RCC 7860 (cell line): ENCODE data around the gene SNX24.
"Not testable (repeated sequence)": the region's sequence is repeated elsewhere in the genome, so short reads cannot be mapped to it uniquely, and the experiment has no call there.

ENCODE experiments used
- DNase-seq: peaks from one replicate; pipeline ENCODE4 v3.0.0-alpha.2; 2015; ENCODE audit warnings: low spot score
- FAIRE-seq: peaks from 2 replicates; lab custom pipeline; 2012; peaks lifted over from hg19 to GRCh38; lab: Jason Lieb, UNC

Gene SNX24

DNA sequence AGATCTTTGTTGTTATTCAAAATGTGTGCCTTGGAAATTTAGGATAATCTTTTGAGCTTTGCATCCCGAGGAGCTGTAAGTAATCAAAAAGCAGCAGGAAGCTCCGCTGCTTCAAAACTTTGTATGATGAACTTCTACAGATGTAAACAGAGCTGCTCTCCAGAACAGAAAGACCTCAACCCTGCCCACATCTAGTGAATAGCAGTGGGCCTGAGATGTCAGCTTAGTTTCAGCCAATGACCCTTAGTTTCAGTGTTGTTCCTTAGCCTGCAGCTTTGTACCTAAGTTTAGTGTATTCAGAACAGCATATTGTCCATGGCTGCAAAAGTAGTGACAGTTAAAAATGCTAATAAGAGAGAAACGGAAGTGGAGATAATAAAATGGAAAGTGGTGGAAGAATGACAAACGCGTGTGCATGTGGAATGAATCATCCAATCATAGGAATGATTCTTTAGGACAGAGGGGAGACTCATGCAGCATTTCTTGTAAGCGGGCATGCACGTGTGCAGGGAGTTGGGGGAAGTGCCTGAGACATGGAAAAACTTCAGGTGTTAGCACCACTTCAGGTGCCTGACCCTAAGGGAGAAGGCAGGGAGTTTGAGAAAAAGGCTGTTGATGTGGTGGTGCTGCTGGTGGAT, 24.9 kb downstream of the SNX24 start:
- no peak for FAIRE-seq

DNA sequence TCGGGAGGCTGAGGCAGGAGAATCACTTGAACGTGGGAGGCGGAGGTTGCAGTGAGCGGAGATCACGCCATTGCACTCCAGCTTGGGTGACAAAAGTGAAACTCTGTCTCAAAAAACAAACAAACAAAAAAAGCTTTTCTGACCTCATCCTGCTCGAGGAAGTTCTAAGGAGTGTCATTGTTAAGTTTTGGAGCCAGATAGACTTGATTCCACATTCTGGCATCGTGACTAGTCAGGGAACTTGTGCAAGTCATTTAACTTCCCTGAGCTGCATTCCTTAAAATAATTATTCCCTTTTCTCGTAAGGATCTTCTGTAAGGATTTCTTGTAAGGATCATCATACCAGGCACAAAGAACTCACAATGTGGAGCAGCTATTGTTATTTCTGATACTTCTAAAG, 26.2 kb downstream of the SNX24 start:
- DNase-seq (no peak), FAIRE-seq (no peak)

More for the DNA sequence above, 24.9 kb downstream of the SNX24 start:
- DNase-seq, result peak; percentile 46

DNA sequence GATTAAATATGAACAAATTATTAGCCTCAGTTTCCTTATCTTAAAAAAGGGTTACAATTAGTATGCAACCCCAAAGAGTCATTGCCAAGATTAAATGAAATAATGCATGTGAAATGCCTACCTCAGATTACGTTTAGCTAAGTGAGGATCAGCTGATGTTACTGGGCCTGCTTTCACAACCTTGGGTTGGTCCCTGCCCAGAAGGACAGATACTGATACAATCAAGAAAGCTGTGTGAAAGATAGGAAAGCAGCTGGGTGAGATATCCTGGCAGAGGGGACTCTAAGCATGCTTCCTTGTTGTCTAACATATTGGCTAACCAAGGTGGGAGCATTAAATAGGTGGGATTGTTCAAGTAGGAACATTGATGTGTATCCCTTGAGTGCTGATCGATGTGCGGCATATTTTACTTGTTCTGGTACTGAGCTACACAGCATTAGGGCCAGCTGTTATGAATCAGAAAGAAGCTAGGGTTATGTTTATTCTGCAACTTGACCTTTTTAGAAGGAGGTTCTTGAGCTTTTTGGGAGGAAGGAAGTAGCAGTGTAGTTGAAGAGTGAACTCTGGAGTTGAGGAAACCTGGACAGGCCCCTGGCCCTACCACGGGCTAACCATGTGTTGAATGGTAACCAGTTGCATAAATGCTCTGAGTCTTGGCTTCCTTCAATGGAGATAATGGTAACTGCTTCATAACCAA, 28.9 kb downstream of the SNX24 start:
- FAIRE-seq (no peak), DNase-seq (no peak)

DNA sequence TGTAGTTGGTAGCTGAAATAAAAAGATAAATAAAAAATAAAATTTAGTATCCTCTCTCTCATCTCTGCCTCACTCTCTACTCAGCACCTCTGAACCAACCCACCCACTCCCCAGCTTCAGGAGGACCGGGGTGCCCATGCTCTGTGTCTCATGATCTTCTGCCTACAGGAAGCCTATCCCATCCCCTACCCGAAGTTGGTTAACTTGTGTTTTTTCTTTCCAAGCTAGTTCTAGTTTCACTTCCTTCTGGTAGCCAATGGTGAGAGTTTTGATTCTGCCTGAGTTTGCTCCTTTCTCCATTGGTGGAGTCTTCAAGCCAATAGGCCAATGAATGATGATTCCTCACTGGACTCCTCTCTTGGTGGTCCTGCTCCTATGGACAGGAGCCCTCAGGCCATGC, 32.1 kb downstream of the SNX24 start:
- DNase-seq, result no peak
- no peak for FAIRE-seq

DNA sequence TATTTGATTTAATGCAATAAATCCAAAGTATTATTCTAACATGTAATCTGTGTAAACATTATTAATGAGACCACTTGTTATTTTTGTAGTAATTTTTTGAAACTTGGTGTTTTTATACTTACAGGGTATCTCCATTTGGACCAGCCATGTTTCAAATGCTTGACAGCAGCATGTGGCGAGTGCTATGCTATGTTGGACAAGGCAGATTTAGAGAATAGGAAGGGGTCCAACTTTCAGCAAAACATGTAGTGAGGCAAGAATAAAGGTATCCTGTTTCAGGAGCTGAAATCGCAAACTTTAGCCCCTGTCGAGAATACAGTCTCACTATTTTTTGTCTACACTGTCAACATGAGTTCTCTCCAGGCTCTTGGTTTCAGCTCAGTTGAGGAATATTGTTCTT, 33.7 kb downstream of the SNX24 start:
- FAIRE-seq (no peak), DNase-seq (no peak)

DNA sequence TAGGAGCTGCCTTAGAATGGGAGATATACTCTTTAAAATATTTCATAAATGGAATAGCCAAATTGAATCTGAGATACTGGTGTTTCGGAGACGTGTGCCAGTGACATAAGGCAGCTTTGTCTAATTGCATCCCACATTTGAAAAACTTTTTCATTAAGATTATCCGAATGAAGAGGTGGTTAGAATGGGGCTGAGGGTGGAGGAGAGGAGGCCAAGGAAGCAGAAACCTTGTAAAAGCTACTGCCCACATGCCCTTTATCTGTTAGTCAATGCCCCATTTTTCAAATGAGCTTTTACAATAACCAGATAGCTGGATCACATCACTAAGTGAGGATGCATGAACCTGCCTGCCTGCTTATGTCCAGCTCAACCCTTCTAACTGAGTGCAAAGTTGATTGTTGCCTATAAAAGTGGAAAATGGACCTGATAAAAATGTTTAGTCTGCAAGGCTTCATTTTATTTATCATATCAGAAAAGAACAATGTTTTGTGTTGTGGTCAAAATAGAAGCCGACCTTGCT, 34.8 kb downstream of the SNX24 start:
- no peak for FAIRE-seq
- no peak for DNase-seq

DNA sequence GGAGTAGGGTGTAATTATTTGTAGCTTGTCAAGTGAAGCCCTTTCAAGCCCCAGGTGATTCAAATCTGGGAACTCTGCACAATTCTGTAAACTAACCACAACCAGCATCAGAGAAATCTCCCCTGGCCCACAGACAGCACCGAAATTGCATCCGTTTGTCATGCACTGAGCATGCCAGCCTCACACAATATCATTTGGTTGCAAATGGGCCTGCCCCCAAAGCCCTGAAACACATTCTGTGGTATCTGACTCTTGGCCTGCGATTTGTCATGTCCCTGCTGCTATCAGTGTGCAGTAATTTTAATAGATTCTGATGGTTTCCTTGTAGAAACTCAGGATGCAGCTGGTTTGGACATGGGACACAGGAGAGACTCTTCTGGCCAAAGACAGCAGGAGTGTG, 35.3 kb downstream of the SNX24 start:
- DNase-seq (no peak), FAIRE-seq (no peak)

DNA sequence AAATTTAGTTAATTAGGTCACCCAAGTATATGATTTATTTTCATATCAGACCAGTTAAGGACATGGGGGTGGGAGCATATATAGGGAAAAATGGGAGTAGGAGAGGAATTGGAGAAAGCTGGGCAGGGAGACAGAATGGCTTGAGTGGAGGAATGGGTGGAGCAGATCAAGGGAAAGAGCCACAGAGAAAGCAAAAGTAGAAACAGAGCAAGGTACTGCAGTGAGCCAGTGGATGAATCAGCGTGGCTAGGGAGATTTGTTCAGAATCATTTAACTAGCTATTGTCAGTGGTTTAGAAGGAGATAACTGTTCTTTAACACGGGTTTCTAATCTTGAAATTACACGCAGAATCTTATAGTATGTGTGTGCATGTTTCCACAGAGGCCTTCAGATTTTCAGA, 37.4 kb downstream of the SNX24 start:
- peak; percentile 79 for FAIRE-seq
- peak; percentile 47 for DNase-seq

DNA sequence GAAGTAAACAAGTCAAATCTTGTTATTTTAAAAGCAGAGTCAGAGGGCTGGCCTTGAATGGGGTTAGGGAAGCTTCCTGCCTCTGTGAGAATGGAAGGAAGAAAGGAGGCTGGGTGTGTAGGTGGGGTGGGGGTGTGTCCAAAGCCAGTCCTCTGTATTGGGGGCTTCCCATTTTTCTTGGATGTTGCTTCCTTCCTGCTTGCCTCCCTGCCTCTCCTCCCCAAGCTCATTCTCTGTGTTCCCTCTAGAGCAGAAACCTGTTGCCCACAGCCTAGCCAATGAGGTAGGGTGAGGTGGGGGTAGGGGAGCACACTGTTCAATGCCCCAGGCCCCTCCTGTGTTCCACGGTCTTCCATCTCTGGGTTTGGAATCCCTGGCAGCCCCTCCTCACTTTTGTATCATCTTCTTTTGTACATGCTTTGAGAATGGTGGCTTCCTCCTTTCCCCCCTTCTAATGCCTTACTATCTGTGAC, 39.7 kb downstream of the SNX24 start:
- no peak for FAIRE-seq

DNA sequence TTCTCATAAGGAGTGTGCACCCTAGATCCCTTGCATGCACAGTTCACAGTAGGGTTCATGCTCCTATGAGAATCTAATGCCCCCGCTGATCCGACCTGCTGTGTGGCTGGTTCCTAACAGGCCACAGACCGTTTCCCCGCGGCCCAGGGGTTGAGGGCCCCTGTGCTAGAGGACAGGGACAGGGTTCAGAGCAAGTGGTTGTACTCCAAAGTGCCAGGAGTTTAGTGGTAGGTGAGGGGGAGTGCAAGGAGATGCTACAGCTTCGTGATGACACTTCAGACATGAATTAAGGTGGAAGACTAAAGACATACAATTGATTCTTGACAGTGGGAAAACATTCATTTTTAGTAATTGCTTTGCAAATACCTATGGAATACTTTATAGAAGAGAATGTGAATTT, 40.5 kb downstream of the SNX24 start:
- no peak for FAIRE-seq
- no peak for DNase-seq

More for the DNA sequence above, 39.7 kb downstream of the SNX24 start:
- DNase-seq, result no peak

DNA sequence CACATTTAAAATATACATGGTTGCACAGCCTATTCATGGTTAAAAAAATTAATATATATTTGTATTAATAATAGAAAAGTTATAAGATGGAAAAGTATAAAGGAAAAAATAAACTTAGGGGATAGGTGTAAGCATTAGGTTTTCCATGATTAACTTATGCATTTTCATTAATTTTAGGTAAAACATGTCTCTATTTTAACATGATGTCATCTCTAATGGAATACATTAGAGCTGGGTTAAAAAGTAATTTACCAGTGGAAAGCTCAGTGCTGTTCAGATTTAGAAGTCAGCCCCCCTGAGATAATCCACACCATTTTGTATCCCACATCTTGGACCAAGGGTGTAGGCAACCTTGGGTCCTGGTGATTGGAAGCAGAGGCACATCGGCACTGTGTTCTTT, 49.7 kb downstream of the SNX24 start:
- DNase-seq, result no peak
- no peak for FAIRE-seq

DNA sequence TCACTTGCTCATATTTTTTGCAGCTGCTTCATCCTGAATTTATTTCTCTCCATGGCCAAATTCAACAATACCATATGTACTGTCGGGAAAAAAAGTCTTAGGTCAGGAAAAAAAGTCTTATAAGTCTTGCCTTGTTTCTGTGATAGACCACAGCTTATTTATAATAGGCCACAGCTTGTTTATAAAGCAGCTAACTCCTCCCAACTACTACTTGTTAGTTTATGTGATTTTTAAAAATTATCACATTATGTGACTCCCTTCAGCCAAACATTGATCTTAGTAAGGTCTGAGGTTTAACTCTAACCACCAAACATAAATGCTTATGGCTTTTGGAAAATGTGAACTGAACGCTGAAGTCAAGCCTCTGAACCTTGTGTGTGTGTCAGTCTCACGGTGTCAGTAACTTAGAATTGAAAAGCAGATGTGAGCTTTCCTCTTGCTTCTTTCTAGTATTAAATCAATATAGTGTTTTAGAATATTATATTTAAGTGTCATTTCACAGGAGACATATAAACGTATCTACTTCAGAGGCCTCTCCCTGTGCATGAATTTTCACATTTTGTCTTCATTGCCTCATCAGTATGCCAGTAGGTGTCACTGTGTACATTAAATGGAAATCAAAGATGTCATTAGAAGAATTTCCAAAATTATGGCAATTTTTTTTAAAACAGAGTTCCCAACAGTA, 51.3 kb downstream of the SNX24 start:
- no peak for DNase-seq
- peak; percentile 31 for FAIRE-seq

DNA sequence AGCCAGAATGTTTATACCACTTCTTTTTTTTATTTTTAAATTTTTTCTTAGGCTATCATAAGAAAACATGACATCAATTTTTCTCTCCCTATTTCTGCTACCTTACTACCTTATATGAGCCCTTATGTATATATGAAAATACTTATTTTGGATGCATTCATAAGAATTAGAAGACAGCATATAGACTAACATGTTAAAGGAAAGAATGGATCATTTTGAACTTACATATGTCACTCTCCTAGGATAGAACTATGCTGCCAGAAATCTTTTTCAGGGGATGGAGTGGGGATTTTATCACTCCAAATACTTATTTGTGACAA, 51.8 kb downstream of the SNX24 start:
- DNase-seq (no peak), FAIRE-seq (no peak)

DNA sequence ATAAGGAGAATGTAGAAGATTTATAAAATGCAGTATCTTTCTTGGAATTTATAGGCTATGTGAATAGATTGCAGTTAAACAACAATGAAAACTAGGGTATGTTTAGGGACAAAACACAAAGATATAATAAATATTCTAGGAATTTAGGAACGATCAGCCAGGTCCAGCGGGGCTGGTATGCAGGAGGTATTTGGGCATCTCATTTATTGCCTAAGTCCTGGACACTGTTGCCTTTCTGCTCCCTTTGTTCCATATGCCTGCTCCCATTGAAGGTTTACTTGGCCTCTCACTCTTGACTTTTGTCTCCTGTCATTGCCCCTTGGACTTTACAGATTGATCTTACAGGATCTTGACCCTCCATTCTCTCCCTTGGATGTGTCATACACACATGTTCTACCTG, 55.9 kb downstream of the SNX24 start:
- FAIRE-seq (no peak), DNase-seq (no peak)

DNA sequence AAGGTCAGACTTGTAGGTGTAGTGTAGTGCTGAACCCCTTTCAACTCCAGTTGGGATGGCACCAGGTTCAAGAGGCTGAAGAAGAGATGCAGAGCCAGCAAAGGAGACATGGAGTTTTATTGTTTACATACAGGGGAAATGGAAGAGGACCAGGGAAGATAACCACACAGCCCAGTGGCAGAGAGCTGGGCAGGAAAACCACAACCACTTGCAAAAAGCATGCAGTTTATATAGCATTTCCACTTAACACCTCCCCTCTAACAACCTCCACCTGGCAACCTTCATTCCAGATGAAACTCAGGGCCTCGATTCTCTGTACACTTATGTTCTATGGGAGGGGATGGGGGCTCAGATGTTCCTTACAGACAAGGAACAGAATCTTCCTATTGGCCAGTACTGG, 56.9 kb downstream of the SNX24 start:
- FAIRE-seq (no peak), DNase-seq (no peak)

DNA sequence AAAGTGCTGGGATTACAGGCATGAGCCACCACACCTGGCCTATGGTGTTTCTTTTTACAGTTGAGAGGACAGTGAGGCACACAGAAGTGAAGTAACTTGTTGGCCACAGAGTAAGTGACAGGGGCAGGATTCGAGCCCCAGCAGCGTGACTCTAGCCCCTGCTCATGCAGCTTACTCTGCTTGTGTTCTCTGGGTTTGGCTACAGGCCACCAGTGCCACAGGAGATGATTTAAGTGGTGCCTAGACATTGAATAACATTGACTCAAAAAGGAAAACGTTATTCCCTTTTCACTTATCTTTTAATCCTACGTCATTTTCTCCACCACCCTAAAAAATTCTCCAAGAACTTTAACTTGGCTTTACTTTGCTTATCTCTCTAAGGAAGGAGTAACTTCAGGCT, 61.4 kb downstream of the SNX24 start:
- DNase-seq, result no peak
- FAIRE-seq, result no peak

DNA sequence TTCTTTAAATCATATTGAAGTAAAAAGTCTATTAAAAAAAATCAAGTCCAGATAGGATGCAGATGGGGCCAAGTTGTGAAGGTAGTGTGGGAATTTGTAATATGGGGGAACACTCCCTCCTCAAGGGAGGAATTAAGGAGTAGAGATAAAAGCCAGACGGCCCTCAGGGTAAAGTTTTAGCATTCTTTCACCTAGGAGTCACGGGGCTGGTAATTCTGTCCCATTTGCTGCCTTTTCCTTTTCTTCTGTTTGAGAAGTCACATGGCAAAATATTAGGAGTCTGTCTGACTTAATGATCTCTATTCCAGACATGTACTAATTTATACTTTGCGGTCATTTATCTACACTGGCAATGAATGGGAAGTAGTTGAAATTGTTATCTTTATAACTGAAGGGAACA, 61.9 kb downstream of the SNX24 start:
- DNase-seq (no peak), FAIRE-seq (no peak)

DNA sequence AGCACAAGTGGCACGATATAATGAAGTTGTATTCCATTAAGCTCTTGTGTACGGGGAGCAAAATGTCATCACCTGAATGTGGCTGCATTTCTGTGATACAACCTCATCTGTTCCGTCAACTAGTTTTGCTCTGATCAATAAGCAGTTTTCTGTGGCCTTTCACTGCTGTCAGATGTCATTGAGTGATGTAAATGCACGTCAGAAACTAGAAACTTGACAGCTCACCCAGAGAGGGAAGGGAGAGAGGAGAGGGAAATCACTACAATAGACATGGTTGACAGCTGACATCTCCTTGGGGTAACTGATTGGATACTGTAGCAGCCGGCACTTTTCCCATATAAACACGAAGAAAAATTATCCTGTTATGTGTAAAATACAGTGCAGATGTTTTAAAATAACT, 62.7 kb downstream of the SNX24 start:
- DNase-seq (no peak), FAIRE-seq (no peak)

DNA sequence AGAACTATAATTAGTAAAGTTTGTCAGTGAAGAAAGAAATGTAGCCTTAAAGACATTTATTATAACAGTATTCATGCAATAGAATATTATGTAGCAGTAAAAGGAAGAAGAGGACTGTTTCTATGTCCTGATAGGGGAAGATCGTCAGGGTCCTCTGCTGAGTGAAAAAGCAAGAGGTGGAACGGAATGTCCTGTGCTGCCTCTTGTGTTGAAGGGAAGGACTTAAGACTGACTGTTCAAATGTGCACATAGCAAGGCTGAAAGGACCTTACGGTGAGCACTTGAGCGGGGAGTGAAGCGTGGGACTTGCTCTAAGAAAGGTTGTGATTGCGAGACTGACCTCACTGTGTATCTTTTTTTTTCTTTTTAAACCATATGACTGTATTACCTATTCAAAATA, 63.2 kb downstream of the SNX24 start:
- FAIRE-seq, result no peak
- DNase-seq, result no peak

DNA sequence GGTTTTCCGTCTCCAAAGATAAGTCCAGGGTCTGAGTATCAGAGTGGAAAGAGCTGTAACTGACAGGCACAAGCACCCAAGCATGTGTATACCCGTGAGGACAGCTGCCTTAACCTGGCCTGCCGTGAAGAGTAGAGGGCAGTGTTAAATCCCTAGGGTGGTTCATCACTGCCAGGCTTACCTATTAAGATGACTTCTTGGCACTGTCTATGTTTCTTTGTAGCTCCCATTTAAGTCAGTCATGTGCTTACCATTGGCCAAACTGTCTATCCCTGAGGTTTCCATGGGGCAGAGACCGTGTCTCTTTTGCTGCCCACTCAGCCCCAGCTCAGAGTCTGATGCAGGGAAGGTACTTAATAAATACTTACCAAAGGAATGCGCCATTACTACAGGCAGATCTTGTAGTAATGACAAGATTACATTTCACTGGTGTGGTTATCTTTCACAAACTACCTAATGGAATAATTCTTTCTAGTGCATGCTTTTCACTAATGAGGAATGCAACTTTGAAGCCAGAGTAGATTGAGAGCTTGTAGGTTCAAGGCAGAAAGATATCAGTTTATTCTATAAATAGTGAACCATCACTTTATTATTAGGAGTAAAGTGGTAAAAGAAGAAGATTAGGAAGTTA, 64.2 kb downstream of the SNX24 start:
- DNase-seq (no peak), FAIRE-seq (no peak)

DNA sequence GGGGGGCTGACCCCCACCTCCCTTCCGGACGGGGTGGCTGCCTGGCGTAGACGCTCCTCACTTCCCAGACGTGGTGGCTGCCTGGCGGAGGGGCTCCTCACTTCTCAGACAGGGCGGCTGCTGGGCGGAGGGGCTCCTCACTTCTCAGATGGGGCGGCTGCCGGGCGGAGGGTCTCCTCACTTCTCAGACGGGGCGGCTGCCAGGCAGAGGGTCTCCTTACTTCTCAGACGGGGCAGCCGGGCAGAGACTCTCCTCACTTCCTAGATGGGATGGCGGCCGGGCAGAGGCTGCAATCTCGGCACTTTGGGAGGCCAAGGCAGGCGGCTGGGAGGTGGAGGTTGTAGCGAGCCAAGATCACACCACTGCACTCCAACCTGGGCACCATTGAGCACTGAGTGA, 68.0 kb downstream of the SNX24 start:
- not testable (repeated sequence) for FAIRE-seq, DNase-seq
